Right atrium auricular region (tissue), 2 donors: ENCODE results near the gene DLG5. TPM values are rescaled to one million over a fixed set of nuclear protein-coding genes. Genes with fewer than 3 reads are reported as not detected.

Source experiments
- DNase-seq: peaks from one replicate; pipeline ENCODE4 v3.0.0-alpha.2; 2019; ENCODE audit warnings: low spot score
- H3K27ac ChIP-seq, 2 donors: fragments of 200-600 bp; sonication (generic); 1 replicate in 1 of 2; 2 replicates in 1 of 2; pipeline ENCODE4 v1.5.1; 2016 to 2019
- H3K27me3 ChIP-seq, 2 donors: fragments of 200-600 bp; sonication (generic); one replicate each; pipeline versions ENCODE4 v1.5.1 to v1.6.0; 2017 to 2019
- H3K36me3 ChIP-seq: fragments of 200-600 bp; sonication (generic); one replicate; pipeline ENCODE4 v1.5.1; 2016
- H3K4me1 ChIP-seq, 2 donors: fragments of 200-600 bp; sonication (generic); one replicate each; pipeline versions ENCODE4 v1.5.1 to v1.6.0; 2017 to 2019
- H3K4me3 ChIP-seq, 2 donors: fragments of 200-600 bp; sonication (generic); 1 replicate in 1 of 2; 2 replicates in 1 of 2; pipeline ENCODE4 v1.5.1; 2017 to 2019; ENCODE audit warnings: mild to moderate bottlenecking in 1 of 2, moderate library complexity in 1 of 2
- H3K9me3 ChIP-seq, 2 donors: fragments of 200-600 bp; sonication (generic); one replicate each; pipeline ENCODE4 v1.5.1; 2019
- CTCF ChIP-seq, 2 donors: fragments of 200-600 bp; sonication (generic); IDR thresholded peaks; one replicate each; pipeline ENCODE4 v1.5.1; 2019; ENCODE audit warnings: antibody characterized with exemption in 2 of 2
- total RNA-seq, 2 donors: library from RNA; depleted of rRNA; stranded (reverse); fragments of >200 nt; gene quantifications; one replicate each; pipeline ENCODE4 v1.1.0, GENCODE V29; 2016

Gene DLG5
- total RNA-seq, 2 donors from 2014 or later = 10.5 to 20.4 TPM

DNA sequence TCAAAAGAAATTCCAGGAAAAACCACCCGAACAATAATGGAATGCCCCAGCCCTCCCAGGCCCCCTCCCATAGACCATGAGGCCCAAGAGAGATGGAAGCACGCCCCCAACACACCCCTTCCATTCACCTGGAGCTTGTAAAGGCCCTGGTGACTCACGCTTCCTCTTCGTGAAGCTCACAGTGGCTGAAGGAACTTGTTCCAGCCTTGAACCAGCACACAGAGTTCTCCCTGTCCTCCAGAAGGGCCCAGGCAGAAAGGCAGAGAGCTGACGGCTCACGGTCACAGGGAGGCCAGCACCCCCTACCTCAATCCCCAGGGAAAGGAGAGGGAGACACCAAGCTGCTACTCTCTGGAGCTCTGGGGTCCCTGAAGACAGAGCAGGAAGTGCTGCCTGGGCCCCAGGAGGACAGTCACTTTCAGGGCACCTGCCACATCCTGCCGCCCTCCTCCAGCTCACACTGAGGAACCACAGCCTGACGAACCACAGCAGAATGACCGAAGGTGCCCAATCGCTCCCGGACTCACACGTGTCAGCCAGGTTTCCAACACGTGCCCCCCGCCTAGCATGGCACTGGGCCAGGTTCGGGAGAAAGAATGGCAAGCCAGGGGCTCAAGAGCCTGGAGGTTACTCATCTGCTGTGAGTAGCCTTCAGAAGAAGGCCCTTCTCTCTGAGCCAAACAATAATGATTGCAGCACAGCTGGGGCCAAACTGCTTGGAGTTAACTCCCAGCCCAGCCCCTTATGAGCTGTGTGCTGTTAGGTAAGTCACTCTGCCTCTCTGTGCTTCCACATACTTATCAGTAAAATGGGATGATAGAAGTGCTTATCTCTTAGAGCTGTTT lies 52.8 kb downstream of the DLG5 start:
- H3K9me3 ChIP-seq = no peaks in the 10 kb centered on the region
- no peak for DNase-seq
- no peaks in the 10 kb centered on the region for H3K36me3 ChIP-seq
- peak overlapping the region; percentile 63 to 66 for H3K27ac ChIP-seq
- TF ChIP-seq CTCF (IDR thresholded peaks at IDR 0.05) = no peak
- H3K27me3 ChIP-seq = no peaks in the 10 kb centered on the region
- H3K4me3 ChIP-seq = no peak overlapping the region
- H3K4me1 ChIP-seq = peaks cover 0 to 48% of the 10 kb centered on the region in 2 donors

DNA sequence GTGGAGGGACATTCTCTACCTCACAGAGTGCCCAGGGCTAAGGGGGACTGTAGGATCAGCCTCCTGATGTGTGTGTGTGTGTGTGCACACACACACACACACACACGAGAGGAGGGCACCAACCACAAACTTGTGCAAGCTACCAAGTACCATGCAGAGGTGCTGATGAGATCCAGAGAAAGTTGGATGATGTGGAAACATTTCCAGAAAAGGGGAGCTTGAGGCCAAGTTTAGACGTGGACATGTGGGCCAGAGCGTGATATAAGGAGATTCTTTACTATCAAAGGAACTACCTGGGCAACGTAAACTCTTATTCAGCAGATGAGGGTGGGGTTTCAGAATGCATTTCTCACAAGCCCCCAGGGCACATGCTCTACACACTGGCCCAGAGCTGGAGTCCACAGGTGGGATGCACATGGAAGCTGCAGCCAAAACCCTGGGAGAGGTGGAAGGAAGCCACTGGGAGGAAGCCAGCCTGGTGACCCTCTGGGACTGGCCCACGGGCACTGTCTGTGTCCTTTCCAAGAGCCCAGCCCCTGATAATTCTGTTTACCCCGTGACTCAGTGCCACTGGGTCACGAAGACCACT lies 53.5 kb downstream of the DLG5 start:
- TF ChIP-seq CTCF (IDR thresholded peaks at IDR 0.05) = no peak
- Histone ChIP-seq H3K9me3 (no peaks in the 10 kb centered on the region), H3K4me1 (peaks cover 0 to 40% of the 10 kb centered on the region in 2 donors), H3K36me3 (no peaks in the 10 kb centered on the region), H3K4me3 (no peak overlapping the region), H3K27me3 (no peaks in the 10 kb centered on the region), H3K27ac (peak overlapping the region; percentile 57 to 63)
- DNase-seq = no peak

DNA sequence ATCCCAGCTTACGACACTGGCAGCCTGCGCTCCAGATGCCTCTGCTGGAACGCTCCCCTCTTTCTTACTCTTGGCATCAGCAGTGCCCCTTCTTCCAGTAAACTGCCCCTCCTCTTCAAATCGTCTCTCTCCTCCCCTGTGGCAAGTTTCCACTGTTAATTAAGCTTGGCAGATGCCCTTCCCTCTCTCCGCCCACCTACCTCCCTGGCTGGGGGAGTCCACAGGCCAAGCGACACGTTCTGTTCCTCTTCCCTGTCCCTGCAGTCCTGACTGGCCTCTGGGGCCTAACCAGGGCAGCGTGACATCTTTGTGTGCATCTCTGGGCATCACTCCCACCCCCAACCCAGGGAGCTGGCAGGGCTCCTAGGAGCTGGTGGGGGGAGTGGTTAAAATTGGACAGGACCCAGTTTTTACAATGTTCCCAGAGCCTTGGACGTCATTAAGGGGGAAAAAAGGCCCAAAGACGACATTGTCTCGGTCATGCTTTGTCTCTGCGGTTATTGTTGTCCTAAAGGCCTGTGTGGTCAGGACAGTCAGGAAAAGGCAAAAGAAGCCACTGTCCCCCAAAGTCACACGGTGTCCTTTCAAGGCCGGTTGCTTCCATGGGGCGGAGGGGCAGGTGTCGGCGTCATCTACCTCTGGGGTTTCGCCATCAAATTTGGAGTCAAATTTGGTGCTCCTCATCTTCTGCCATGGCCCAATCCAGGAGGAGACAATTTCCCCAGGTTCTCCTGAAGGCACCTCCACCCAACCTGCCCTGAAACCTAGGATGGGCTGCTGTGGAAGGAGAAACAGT lies 54.2 kb downstream of the DLG5 start:
- H3K27ac ChIP-seq = peak overlapping the region; percentile 57 to 63
- no peak for TF ChIP-seq CTCF (IDR thresholded peaks at IDR 0.05)
- no peak for DNase-seq

DNA sequence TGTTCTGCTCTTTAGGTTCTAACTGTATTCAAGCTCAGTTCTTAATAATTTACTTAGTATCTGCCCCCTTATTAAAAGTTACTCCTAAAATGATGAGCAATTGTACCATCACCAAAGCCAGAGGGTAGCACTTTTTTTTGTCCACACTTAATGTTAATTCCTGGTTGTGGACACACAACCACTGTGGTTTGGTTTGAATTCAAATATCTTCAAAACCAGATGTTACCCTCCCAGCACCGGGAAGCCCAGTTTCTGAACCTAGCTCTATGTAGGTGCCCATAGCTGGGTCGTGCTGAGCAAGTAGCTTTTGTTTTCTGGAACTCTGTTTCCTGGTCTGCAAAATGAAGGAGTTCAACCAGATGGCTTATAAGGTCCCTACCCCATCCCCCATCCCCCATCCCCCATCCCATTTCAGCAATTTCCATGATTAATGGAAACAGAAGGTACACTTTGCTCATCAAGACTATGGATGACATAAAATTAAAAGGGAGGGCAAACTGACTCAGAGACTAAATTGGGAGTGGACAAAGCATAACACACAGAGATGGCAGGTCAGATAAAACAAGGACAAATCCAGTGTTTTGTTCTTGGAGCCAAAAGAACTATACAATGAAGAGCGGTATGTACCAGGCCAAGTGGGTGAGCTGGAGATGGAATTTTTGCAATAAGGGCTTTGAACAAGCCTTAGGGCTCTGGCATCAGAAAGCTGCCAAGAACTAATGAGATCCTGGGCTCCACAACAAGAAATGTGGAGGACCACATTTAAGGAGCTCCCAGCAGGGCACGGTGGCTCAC lies 56.7 kb downstream of the DLG5 start:
- H3K9me3 ChIP-seq = no peaks in the 10 kb centered on the region
- peaks cover 9% of the 10 kb centered on the region for H3K36me3 ChIP-seq
- no peak overlapping the region for H3K4me3 ChIP-seq
- peaks cover 0 to 32% of the 10 kb centered on the region in 2 donors for H3K4me1 ChIP-seq
- no peak for TF ChIP-seq CTCF (IDR thresholded peaks at IDR 0.05)
- no peak overlapping the region for H3K27ac ChIP-seq
- H3K27me3 ChIP-seq = no peaks in the 10 kb centered on the region
- no peak for DNase-seq

More for the DNA sequence above, 54.2 kb downstream of the DLG5 start:
- Histone ChIP-seq H3K36me3 (peaks cover 5% of the 10 kb centered on the region), H3K4me3 (no peak overlapping the region), H3K27me3 (no peaks in the 10 kb centered on the region), H3K4me1 (peaks cover 0 to 34% of the 10 kb centered on the region in 2 donors), H3K9me3 (no peaks in the 10 kb centered on the region)

DNA sequence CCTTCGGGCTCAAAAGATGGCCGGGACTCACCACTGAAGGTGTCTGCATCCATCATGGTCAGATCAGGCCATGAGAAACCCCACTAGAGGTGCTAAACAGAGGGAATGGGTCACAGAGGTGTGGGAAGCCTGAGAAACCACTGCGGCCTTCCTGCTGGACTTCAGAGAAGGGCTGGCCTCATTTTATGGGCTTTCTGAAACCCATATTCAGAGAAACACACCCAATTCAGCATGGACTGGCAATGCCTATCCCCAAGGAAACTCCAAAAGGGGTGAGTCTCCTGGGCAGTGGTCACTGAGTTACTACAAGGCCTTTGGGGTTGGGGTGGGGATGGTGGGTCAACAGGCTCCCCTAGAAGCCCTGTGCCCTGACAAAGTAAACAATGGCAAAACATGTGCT lies 58.0 kb downstream of the DLG5 start:
- DNase-seq = no peak
- Histone ChIP-seq H3K9me3 (no peaks in the 10 kb centered on the region), H3K4me1 (peaks cover 0 to 22% of the 10 kb centered on the region in 2 donors), H3K36me3 (peaks cover 9% of the 10 kb centered on the region), H3K27ac (no peak overlapping the region), H3K27me3 (no peaks in the 10 kb centered on the region), H3K4me3 (no peak overlapping the region)
- no peak for TF ChIP-seq CTCF (IDR thresholded peaks at IDR 0.05)
